SU-DHL-6 (cell line): Measurements from ENCODE around the gene EIF1AD.

Source experiments
- H2AFZ ChIP-seq: fragments of 200-600 bp; sonication (generic); 2 replicates; pipeline ENCODE4 v1.6.1; 2014; ENCODE audit warnings: low read depth, mild to moderate bottlenecking, moderate library complexity, mixed read lengths, antibody characterized with exemption, low read length; ENCODE audit not compliant: severe bottlenecking
- H3F3A ChIP-seq: fragments of 200-600 bp; shearing (Covaris generic); 2 replicates; pipeline ENCODE4 v1.6.0; 2016; ENCODE audit warnings: antibody characterized with exemption, mild to moderate bottlenecking; ENCODE audit not compliant: insufficient read depth
- H3K27ac ChIP-seq: fragments of 200-600 bp; sonication (generic); 2 replicates; pipeline ENCODE4 v1.5.1; 2016; ENCODE audit warnings: low read depth, mild to moderate bottlenecking, low read length, moderate library complexity, mixed read lengths
- H3K27me3 ChIP-seq: fragments of 200-600 bp; sonication (generic), shearing (Covaris generic); 2 replicates; pipeline ENCODE4 v1.6.0; 2014; ENCODE audit warnings: mild to moderate bottlenecking, low read length
- H3K36me3 ChIP-seq: fragments of 200-600 bp; sonication (generic); 2 replicates; pipeline ENCODE4 v1.6.1; 2014; ENCODE audit warnings: mild to moderate bottlenecking, low read length, mixed read lengths
- H3K4me2 ChIP-seq: fragments of 300-600, 200-600 bp; shearing (Covaris generic), sonication (generic); 2 replicates; pipeline ENCODE4 v1.6.0; 2014; ENCODE audit warnings: low read length, low read depth, mild to moderate bottlenecking; ENCODE audit not compliant: poor library complexity, severe bottlenecking
- H3K4me3 ChIP-seq: fragments of 200-600 bp; sonication (generic); 2 replicates; pipeline ENCODE4 v1.5.1; 2014; ENCODE audit warnings: antibody characterized with exemption, low read length, mild to moderate bottlenecking, mixed read lengths; ENCODE audit not compliant: insufficient read depth, poor library complexity, severe bottlenecking
- H3K79me2 ChIP-seq: fragments of 200-600 bp; sonication (generic); 2 replicates; pipeline ENCODE4 v1.6.1; 2014; ENCODE audit warnings: mild to moderate bottlenecking, low read length, moderate library complexity; ENCODE audit not compliant: insufficient read depth
- H3K9ac ChIP-seq: fragments of 200-600 bp; sonication (generic); 2 replicates; pipeline ENCODE4 v1.7.0; 2014; ENCODE audit warnings: mild to moderate bottlenecking, low read length
- H3K9me2 ChIP-seq: fragments of 200-600 bp; sonication (generic); replicated peaks from 2 replicates; pipeline ENCODE4 v1.6.1; 2014; ENCODE audit warnings: low read length; ENCODE audit not compliant: insufficient read depth
- H3K9me3 ChIP-seq: fragments of 200-600 bp; sonication (generic); 2 replicates; pipeline ENCODE4 v1.6.1; 2014; ENCODE audit warnings: low read length, mixed read lengths; ENCODE audit not compliant: insufficient read depth
- H4K20me1 ChIP-seq: fragments of 200-600 bp; sonication (generic); 2 replicates; pipeline ENCODE4 v1.6.1; 2014; ENCODE audit warnings: low read depth, mild to moderate bottlenecking, antibody characterized with exemption, low read length, moderate library complexity, mixed read lengths
- CTCF ChIP-seq: fragments of 200-600 bp; sonication (generic); IDR thresholded peaks from one replicate; pipeline ENCODE4 v1.5.1; 2017; ENCODE audit warnings: antibody characterized with exemption, mild to moderate bottlenecking, low read length, moderate library complexity; ENCODE audit not compliant: insufficient read depth, poor library complexity, severe bottlenecking
- EZH2phosphoT487 ChIP-seq: fragments of 200-600 bp; sonication (generic), shearing (Covaris generic); conservative IDR thresholded peaks from 2 replicates; pipeline ENCODE4 v1.6.1; 2018; ENCODE audit warnings: mild to moderate bottlenecking, antibody characterized with exemption, low read length, moderate library complexity, mixed read lengths

EIF1AD gene

GRCh38 chr11:65961267-65962140 lies 40.5 kb downstream of the EIF1AD start, which contains the start of gene SART1:
TSS of gene SART1 (plus strand) at chr11:65961734. CDS start at chr11:65961781, 47 bp downstream.
- peak within 1 kb of the TSS; percentile 82 for H2AFZ ChIP-seq
- peak within 1 kb of the TSS; percentile 96 for H3K4me2 ChIP-seq
- H3K9me3 ChIP-seq, result no peaks in the 10 kb centered on the region
- 0 out of 2 replicates have a peak, but pooled peaks cover 3% of the 10 kb centered on the region for H4K20me1 ChIP-seq
- H3K9me2 ChIP-seq, result no peaks in the 10 kb centered on the region
- peak within 1 kb of the TSS; percentile 97 for H3K9ac ChIP-seq
- H3K4me3 ChIP-seq, result peak within 1 kb of the TSS; percentile 98
- peak within 1 kb of the TSS; percentile 58 for H3K27ac ChIP-seq
- no peaks in the 10 kb centered on the region; the same call in 1 of the 2 replicates for H3K36me3 ChIP-seq
- H3K27me3 ChIP-seq, result no peaks in the 10 kb centered on the region
- peaks cover 30% of the 10 kb centered on the region for H3K79me2 ChIP-seq
- H3F3A ChIP-seq, result no peaks in the 10 kb centered on the region
- TF ChIP-seq EZH2phosphoT487, result no peak
- no peak for TF ChIP-seq CTCF

- Histone ChIP-seq H3K4me3 (peak overlapping the region; percentile 98), H3K4me2 (peak overlapping the region; percentile 96), H3K9me3 (no peaks in the 10 kb centered on the region), H3F3A (no peaks in the 10 kb centered on the region), H3K9me2 (no peaks in the 10 kb centered on the region), H2AFZ (peak overlapping the region; percentile 82), H3K79me2 (peaks cover 30% of the 10 kb centered on the region), H3K27me3 (no peaks in the 10 kb centered on the region), H4K20me1 (0 out of 2 replicates have a peak, but pooled peaks cover 3% of the 10 kb centered on the region), H3K36me3 (no peaks in the 10 kb centered on the region), H3K9ac (peak overlapping the region; percentile 97), H3K27ac (peak overlapping the region; percentile 44; the same call in 1 of the 2 replicates)
- TF ChIP-seq CTCF (no peak), EZH2phosphoT487 (no peak)
Measured at GRCh38 chr11:65960824-65961266, 41.1 kb downstream of the EIF1AD start.

- Histone ChIP-seq H2AFZ (no peak overlapping the region), H3F3A (no peaks in the 10 kb centered on the region), H3K9ac (no peak overlapping the region), H3K27me3 (no peaks in the 10 kb centered on the region), H3K79me2 (peaks cover 22% of the 10 kb centered on the region), H3K4me3 (no peak overlapping the region), H3K9me3 (no peaks in the 10 kb centered on the region), H3K9me2 (no peaks in the 10 kb centered on the region), H3K27ac (no peak overlapping the region), H3K4me2 (no peak overlapping the region), H4K20me1 (0 out of 2 replicates have a peak, but pooled peaks cover 3% of the 10 kb centered on the region), H3K36me3 (no peaks in the 10 kb centered on the region)
- TF ChIP-seq EZH2phosphoT487, result no peak
- no peak for TF ChIP-seq CTCF
Measured at GRCh38 chr11:65958774-65959420, 43.1 kb downstream of the EIF1AD start.
